HG02870 (cell line): ENCODE data around the gene DEUP1.
A peak's percentile ranks its signal among the peaks of the same experiment; 100 is the strongest.
"Not testable (repeated sequence)": the region's sequence is repeated elsewhere in the genome, so short reads cannot be mapped to it uniquely, and the experiment has no call there.

Experiments
- ATAC-seq: cut with Tn5 transposase; IDR thresholded peaks from one replicate; pipeline ENCODE4 v1.9.1; 2021; ENCODE audit warnings: mild to moderate bottlenecking, moderate library complexity; ENCODE audit not compliant: unreplicated experiment

Gene DEUP1

GRCh38 chr11:93330446-93330984 is at the start of gene DEUP1:
Gene DEUP1 (plus strand): TSS chr11:93330742. CDS start chr11:93332260, 1,518 bp downstream.
- ATAC-seq, result peak; percentile 47

- no peak for ATAC-seq
Observed at GRCh38 chr11:93285430-93285829, 45.1 kb upstream of the DEUP1 start.

GRCh38 chr11:93287434-93287833 is 43.1 kb upstream of the DEUP1 start:
- no peak for ATAC-seq

DNA sequence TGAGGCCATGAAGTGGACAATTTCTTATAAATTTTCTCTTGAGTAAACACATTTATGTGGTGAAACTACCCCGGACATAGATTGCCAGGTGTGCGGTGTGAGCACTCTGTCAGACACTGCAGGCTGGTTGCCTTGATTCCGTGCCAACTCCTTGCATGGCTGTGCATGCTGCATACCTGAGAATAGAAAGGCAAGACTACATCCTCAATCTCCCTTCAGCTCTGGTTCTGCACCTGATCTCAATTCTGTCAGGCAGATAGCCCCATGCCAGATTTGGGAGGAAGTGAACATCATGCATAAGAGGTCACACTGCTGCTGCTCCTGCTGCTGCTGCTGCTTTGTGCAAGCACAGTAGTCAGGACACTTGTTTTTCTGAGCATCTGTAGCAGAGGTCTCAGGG is 42.5 kb upstream of the DEUP1 start:
- peak; percentile 59 for ATAC-seq

- ATAC-seq, result peak; percentile 79
Observed at GRCh38 chr11:93288767-93289166, 41.8 kb upstream of the DEUP1 start.

- no peak for ATAC-seq
Observed at GRCh38 chr11:93289782-93290463, 40.6 kb upstream of the DEUP1 start.

- no peak for ATAC-seq
Observed at GRCh38 chr11:93291110-93291509, 39.4 kb upstream of the DEUP1 start.

- no peak for ATAC-seq
Observed at GRCh38 chr11:93291898-93292297, 38.6 kb upstream of the DEUP1 start.

DNA sequence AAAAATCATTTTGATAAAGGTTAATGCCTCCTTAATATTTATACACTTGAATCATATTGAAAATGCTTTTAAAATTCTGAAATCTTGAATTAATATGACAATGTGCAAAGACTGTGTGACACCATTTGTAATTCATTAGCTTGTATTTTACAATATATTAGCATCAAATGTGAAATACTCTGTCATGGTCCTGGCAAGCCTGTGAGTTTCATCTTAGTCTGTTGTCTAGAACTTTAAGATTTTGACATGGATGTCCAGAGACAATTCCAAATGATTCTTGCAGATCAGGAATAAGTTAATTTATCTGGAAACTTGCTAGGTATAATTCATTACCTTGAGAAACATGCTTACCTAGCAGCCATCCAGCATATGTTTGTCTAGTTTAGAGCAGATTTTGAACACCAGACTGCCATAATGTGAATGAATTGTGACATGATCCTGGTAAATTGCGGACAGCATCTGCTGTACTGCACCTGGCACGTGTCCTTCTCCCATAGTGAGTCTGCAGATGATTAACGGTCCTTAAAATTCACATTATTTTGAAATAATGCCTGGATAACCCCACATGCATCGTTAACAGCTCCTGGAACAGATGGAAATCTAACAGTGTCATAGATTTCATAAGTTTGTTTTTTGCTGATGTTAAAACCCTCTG is 34.5 kb upstream of the DEUP1 start:
- ATAC-seq, result no peak

DNA sequence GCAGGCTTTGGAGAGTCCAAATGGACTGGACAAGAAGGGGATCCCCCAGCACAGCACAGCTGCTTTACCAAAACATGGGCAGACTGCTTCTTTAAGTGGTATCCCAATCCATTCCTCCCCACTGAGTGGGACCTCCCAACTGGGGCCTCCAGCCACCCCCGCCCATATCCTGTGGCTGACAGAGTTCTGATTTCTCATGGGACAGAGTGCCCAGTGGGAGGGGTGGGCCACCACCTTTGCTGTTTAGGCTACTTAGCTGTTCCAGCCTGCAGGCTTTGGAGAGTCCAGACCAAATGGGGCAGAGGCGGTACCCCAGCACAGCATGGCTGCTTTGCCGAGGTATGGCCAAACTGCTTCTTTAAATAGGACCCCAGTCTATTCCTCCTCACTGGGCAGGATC is 26.9 kb upstream of the DEUP1 start:
- no peak for ATAC-seq

DNA sequence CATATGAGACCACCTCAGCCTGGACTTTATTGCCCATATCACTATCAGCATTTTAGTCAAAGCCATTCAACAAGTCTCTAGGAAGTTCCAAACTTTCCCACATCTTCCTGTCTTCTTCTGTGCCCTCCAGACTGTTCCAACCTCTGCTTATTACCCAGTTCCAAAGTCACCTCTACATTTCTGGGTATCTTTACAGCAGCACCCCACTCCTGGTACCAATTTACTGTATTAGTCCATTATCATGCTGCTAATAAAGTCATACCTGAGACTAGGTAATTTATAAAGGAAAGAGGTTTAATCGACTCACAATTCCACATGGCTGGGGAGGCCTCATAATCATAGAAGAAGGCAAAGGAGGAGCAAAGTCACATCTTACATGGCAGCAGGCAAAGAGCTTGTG is 16.1 kb upstream of the DEUP1 start:
- ATAC-seq, result not testable (repeated sequence)

DNA sequence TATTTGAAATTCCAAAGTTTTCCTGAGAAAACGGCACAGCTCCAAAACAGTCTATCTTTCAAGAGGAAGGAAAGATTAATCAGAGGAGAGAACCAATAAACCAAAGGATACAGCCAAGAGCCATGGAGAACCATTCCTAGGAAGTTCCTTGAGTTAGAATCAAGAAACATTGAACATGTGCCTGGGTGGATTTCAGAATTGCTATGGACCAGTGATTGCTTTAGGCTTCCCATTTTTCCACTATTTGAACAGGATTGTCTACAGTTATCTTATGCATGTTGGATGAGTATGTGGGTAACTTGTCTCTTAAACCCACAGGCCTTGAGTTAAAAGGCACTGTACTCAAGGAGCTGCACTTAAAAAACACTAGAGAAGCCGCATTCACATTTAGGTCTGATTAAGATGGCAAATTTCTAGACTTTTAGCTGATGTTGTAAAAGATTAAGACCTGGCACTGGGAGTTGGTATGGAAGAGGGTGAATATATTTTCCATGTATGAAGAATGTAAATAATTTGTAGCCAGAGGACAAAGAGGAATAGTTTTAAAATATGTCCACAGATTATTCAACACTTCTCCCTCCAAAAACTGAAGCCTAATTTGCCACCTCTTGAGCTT is 11.2 kb upstream of the DEUP1 start:
- no peak for ATAC-seq

GRCh38 chr11:93320230-93320629 is 10.3 kb upstream of the DEUP1 start:
- ATAC-seq, result no peak

DNA sequence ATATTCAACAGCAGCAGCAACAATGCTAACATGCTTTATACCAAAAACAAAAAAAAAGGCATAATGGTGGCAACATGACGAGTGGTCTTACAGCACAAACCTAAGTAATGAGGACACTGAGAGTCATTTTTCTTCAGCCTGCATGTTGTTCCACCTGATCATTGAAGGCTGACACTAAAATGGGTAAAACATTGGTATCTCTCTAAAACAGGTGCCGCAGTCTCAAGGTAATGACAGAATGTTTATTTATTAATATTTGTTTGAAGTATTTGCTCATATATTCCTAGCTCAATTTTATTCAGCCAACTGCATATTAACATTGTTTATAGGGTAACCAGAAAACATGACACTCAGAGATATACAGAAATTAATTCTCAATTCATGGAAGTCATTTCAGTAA is 8.3 kb upstream of the DEUP1 start:
- ATAC-seq, result no peak

- ATAC-seq, result no peak
Observed at GRCh38 chr11:93323747-93324146, 6.8 kb upstream of the DEUP1 start.

DNA sequence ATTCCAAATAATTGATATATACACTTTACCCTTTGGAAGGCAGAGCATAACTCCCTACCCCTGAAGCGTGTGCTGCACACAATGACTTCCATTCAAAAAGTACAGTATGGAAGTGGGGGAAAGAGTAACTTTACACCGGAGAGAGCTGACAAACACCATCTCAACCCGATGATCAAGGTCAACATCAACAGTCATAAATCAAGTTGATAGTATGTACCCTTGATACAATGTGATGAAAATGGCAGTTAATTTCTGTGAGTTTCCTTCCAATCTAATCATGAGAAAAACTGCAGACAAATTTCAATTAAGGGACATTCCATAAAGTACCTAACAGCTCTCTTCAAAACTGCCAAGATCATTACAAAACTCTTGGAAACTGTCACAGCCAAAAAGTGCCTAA is 6.0 kb upstream of the DEUP1 start:
- ATAC-seq, result no peak

DNA sequence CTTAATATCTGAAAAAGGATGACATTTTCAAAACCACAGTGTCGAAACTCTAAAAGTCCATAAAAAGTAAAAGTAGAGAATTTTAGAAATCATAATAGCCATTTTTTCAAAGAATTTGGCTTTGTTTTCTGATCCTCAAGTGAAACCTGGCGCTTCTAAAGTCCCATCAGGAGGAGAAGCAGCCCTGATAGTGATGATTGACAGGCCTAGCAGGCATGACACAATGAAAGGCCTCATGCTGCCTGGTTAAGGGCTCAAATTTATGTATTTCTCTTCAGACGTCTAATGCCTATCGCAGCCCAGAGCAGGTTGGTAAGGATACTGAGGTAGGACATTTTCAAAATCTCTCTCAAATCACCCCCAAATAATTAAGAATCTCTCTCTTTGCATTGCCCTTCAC is 3.9 kb upstream of the DEUP1 start:
- no peak for ATAC-seq

DNA sequence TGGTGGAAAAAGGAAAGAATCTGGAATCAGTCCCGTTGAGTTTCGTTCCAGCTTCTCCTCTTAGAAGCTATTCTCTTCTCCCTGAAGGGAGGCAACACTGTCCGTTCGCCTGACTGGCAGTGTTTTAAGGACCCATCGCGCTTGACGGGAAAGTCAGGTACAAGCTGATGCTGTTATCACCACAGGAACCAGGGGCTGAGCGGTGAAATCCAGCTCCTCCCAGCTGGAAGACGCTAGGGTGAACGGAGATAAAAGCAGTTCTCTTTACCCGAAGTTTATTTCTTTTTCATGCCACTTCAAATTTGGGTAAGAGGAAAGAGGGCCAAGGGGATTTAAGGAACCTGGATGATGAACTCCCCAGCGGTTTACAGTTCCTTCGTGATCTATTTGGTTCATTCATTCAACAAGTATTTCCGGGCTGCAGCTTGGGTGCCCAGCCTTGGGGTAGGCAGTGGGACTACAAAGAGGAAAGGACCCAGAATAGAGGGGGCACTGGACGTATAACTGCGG is 551 bp upstream of the DEUP1 start:
- no peak for ATAC-seq

DNA sequence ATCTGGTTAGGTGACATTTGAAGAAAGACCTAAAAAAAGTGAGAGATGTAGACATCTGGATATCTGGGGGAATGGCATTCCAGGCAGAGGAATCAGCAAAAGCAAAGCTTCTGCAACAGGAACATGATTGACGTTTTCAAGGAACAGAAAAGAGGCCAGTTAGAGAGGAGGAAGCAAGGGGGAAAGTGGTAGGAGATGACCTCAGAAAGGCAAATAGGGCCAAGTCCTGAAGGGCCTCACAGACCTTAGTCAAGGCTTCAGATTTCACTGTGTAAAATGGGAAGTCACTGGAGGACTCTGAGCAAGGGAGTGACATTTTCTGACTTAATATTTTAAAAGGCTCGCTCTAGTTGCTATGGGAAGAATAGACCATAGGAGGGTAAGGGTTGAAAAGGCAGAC is 9.7 kb downstream of the DEUP1 start:
- ATAC-seq, result no peak

- no peak for ATAC-seq
Observed at GRCh38 chr11:93344855-93345333, 14.4 kb downstream of the DEUP1 start.

DNA sequence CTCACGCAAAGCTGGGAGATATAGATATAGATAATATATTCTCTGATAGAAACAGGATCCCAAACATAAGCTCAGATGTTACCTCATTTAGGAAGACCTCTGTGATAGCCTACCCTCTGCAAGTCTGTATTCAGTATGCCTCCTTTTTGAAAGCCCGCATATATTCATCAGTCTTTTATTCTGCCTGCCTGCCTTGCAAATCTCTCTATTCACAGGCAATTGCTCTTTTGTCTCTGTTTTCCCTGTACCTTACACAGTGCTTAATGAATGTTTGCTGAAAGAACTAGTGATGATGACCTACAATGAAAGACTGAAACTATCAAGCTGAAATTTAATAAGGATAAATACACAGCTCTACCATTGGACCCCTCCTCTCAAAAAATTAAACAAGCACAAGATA is 18.4 kb downstream of the DEUP1 start:
- no peak for ATAC-seq

GRCh38 chr11:93350835-93351234 is 20.3 kb downstream of the DEUP1 start:
- ATAC-seq, result no peak
